ENCODE results near the gene COL4A2.
"Not testable (repeated sequence)": the region's sequence is repeated elsewhere in the genome, so short reads cannot be mapped to it uniquely, and the experiment has no call there.

Gene COL4A2

GRCh38 chr13:110308656-110309359 is 1.7 kb downstream of the COL4A2 start:
- DNase-seq: no peak

GRCh38 chr13:110309661-110310524 is 2.8 kb downstream of the COL4A2 start:
- no peak for DNase-seq

GRCh38 chr13:110310541-110311442 is 3.7 kb downstream of the COL4A2 start:
- no peak for DNase-seq

- no peak for DNase-seq
These were observed 4.6 kb downstream of the COL4A2 start for GRCh38 chr13:110311443-110312338.

GRCh38 chr13:110312339-110313031 is 5.4 kb downstream of the COL4A2 start:
- DNase-seq: no peak

GRCh38 chr13:110313261-110313660 is 6.2 kb downstream of the COL4A2 start:
- DNase-seq: not testable (repeated sequence)

GRCh38 chr13:110313733-110314132 is 6.6 kb downstream of the COL4A2 start:
- DNase-seq: not testable (repeated sequence)

- DNase-seq: no peak
These were observed 7.6 kb downstream of the COL4A2 start for GRCh38 chr13:110314516-110315245.

- no peak for DNase-seq
These were observed 9.1 kb downstream of the COL4A2 start for GRCh38 chr13:110316196-110316595.

- DNase-seq: no peak
These were observed 10.0 kb downstream of the COL4A2 start for GRCh38 chr13:110317093-110317492.

GRCh38 chr13:110317496-110318195 is 10.6 kb downstream of the COL4A2 start:
- DNase-seq: no peak

GRCh38 chr13:110318920-110319319 is 11.8 kb downstream of the COL4A2 start:
- no peak for DNase-seq

GRCh38 chr13:110319397-110319773 is 12.3 kb downstream of the COL4A2 start:
- DNase-seq: no peak

- no peak for DNase-seq
These were observed 12.9 kb downstream of the COL4A2 start for GRCh38 chr13:110319774-110320509.

GRCh38 chr13:110320645-110321044 is 13.6 kb downstream of the COL4A2 start:
- no peak for DNase-seq

- DNase-seq: not testable (repeated sequence)
These were observed 14.5 kb downstream of the COL4A2 start for GRCh38 chr13:110321573-110321972.

- no peak for DNase-seq
These were observed 15.2 kb downstream of the COL4A2 start for GRCh38 chr13:110322126-110322827.

- DNase-seq: no peak
These were observed 15.7 kb downstream of the COL4A2 start for GRCh38 chr13:110322828-110323171.

Data from CD4-positive, alpha-beta T cell treated with Interleukin-10 for 1 hour (primary cell).